ENCODE measurements around the gene CERK.

DNA sequence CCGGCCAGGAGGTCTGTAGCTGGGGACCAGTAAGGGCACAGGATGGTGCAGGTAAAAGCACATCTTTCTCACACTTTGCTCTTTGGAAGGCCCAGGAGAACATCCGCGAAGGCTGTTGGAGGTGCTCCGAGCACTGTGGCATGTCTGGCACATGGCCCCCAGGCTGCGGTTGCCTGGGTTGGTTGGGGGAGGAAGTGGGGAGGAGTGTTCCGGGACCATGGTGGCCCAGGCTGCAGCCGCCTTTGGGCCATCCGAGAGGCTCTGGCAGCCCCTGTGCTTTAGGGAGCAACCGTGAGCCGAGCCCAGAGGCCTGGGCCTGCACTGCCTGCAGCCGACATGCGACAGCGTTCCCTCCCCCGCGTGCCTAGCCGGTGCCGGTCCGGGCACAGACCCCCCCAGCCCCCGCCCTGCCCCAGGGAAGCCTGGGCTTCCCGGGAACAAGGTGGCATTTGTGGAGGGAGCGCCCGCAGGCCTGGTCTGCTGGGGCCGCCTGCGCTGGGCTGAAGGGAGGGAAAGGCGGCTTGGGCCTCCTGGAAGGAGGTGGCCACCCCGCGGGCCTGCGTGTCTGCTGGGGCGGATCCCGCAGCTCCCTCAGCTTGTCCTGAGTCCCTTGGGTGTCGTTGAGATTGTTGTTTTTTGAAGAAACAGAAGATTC is 59.9 kb downstream of the CERK start:
- no peak for TF ChIP-seq EP300 (IDR thresholded peaks at IDR 0.05)
- no peak for TF ChIP-seq POLR2A (IDR thresholded peaks at IDR 0.05; ENCODE audit: low read depth)
- TF ChIP-seq CTCF (IDR thresholded peaks at IDR 0.05), result no peak

Measured in esophagus muscularis mucosa (tissue), 4 donors.